DMS53 (cell line): ENCODE data around the gene RMI2.

Source experiments
- DNase-seq: peaks from one replicate; lab custom pipeline; 2025; lab: John Stamatoyannopoulos, UW

RMI2 gene

GRCh38 chr16:11399261-11399831 lies 54.1 kb downstream of the RMI2 start:
- DNase-seq, result no peak

- no peak for DNase-seq
These were observed 54.8 kb downstream of the RMI2 start for GRCh38 chr16:11400076-11400475.
